GM10248 (cell line): ENCODE data around the gene EPN3.

Experiments
- CTCF ChIA-PET: fragments of 300-600 bp; sonication (Branson Sonifier 250); formaldehyde crosslinking; extraction: SDS; loops from one replicate; lab custom pipeline; 2021; ENCODE audit warnings: antibody characterized with exemption; lab: Yijun Ruan, JAX
- POLR2A ChIA-PET: fragments of 350-650 bp; sonication (Branson Sonifier 250); formaldehyde crosslinking; extraction: SDS; loops from one replicate; lab custom pipeline; 2020; ENCODE audit warnings: antibody characterized with exemption; lab: Yijun Ruan, JAX
- DNase-seq: peaks from one replicate; pipeline ENCODE4 v3.0.0; 2012; ENCODE audit errors: extremely low spot score
- TF ChIP-seq, protein P1 (sequence below): IDR thresholded peaks from 2 replicates; pipeline ENCODE4 v1.5.1; 2012; ENCODE audit warnings: mild to moderate bottlenecking, low read depth; ENCODE audit errors: extremely low read depth, missing control alignments, control extremely low read depth

EPN3 gene

DNA sequence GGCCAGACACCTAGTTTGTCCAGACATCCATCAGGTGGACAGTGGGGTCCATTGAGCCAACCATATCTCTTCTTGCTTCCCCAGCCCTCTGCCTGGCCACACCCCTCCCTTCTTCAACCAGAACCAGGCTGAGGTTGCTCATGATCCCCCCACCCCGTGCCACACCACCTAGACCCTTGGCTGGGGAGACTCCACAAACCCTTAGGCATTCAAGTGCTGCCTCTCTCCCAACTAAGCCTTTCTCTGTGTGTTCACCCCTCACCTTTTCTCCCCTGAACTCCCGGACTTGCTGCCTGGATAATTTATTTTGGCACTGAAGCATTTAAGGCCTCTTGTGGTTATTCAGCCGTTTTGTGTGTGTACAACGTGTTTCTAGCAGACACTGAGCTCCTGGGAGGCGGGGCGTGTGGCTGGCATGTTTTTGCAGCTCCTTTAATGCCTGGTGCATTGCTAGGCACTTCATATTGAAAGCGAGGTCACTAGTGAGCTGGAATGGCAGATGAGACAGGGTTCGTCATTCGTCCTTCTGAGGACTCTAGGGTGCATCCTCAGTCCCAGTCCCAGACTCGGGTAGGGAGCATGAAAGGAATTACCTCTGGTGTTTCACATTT, 56.7 kb downstream of the EPN3 start:
- CTCF ChIA-PET: interaction anchor here (1.6 kb wide), 1 partner anchor 107 kb away, joined by 3 read pairs; no protein-coding TSS in a partner anchor
- DNase-seq: no peak
- TF ChIP-seq, protein P1, sequence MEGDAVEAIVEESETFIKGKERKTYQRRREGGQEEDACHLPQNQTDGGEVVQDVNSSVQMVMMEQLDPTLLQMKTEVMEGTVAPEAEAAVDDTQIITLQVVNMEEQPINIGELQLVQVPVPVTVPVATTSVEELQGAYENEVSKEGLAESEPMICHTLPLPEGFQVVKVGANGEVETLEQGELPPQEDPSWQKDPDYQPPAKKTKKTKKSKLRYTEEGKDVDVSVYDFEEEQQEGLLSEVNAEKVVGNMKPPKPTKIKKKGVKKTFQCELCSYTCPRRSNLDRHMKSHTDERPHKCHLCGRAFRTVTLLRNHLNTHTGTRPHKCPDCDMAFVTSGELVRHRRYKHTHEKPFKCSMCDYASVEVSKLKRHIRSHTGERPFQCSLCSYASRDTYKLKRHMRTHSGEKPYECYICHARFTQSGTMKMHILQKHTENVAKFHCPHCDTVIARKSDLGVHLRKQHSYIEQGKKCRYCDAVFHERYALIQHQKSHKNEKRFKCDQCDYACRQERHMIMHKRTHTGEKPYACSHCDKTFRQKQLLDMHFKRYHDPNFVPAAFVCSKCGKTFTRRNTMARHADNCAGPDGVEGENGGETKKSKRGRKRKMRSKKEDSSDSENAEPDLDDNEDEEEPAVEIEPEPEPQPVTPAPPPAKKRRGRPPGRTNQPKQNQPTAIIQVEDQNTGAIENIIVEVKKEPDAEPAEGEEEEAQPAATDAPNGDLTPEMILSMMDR: no peak
- POLR2A ChIA-PET: no interaction called here

DNA sequence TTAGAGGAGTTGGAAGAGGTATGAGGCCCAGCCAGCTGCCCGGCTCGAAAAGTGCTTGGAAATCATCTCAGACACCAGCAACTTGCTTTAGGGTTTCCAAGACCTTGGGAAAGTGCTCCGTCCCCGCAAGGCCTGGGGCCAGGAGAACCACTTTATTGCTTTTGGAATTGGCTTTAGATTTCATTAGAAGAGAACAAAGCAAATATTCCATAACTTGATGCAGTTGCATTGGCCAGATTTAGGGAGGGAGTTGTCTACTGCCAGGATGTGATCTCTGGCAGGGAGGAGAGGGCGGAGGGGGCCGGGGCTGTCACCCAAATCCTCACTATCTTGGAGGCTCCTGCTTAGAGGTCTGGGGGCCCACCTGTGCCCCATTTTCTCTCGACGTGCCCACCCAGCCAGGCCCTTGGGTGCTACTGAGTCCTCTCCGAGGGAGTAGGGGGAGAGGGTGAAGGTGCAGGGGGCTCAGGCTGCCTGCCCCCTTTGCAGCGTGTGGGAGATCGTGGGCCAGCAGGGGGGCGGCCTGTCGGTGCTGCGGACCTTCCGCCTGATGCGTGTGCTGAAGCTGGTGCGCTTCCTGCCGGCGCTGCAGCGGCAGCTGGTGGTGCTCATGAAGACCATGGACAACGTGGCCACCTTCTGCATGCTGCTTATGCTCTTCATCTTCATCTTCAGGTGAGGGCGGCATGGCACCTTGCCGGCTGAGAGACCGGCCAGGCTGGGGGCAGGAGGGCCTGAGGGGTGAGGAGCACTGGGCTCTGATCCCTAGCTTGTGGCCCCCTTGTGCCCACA, 58.6 kb downstream of the EPN3 start:
- DNase-seq: no peak
- ChIA-PET CTCF (no interaction called here), POLR2A (no interaction called here)
- TF ChIP-seq, protein P1: no peak

DNA sequence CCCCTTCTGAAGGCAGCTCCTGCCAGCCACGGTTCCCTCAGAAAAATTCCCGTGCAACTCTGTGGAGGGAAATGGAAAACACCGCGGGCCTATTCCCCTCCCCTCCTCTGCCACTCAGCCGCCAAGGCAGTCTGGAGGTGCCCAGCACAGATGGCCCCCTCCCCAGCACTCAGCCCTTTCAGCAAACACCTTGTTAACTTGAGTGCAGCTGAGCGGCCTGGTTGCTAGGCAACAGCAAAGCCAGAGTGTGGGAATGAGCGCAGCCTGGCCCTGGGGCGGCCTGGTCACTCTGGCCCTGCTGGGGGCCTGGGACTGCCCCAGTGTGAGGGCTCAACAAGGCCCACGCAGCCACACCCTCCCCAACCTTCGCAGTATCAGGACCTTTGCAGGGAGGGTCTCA, 60.8 kb downstream of the EPN3 start:
- ChIA-PET POLR2A (no interaction called here), CTCF (no interaction called here)
- no peak for DNase-seq
- TF ChIP-seq, protein P1: no peak
